HCT116 (cell line): ENCODE measurements around the gene IMMP2L.

Experiments used
- CBX3 ChIP-seq: IDR thresholded peaks from 2 replicates; pipeline ENCODE4 v1.6.1; 2012; ENCODE audit warnings: low read depth
- CEBPB ChIP-seq: IDR thresholded peaks from 2 replicates; pipeline ENCODE4 v1.6.1; 2012; ENCODE audit warnings: low read depth
- CTCF ChIP-seq, 3 experiments: fragments of 200-600 bp in 1 of 3; sonication (generic) in 1 of 3; IDR thresholded peaks in 2 of 3; conservative IDR thresholded peaks in 1 of 3; 2 replicates each; pipeline ENCODE4 v1.5.1; 2012 to 2017; ENCODE audit warnings: low read depth in 2 of 3, low read length in 2 of 3, antibody characterized with exemption in 1 of 3, borderline replicate concordance in 1 of 3, control low read depth in 1 of 3, mild to moderate bottlenecking in 1 of 3, mixed read lengths in 1 of 3, mixed run types in 1 of 3, moderate library complexity in 1 of 3; ENCODE audit not compliant: insufficient read depth in 1 of 3
- EZH2 ChIP-seq: fragments of 200-600 bp; sonication (generic); IDR thresholded peaks from 2 replicates; pipeline ENCODE4 v1.6.1; 2017; ENCODE audit warnings: antibody characterized with exemption, mixed run types
- EZH2phosphoT487 ChIP-seq: fragments of 200-600 bp; IDR thresholded peaks from 2 replicates; pipeline ENCODE4 v1.6.1; 2018; ENCODE audit warnings: antibody characterized with exemption, borderline replicate concordance
- JUND ChIP-seq: IDR thresholded peaks from 2 replicates; pipeline ENCODE4 v1.6.1; 2012
- MAX ChIP-seq: IDR thresholded peaks from 2 replicates; pipeline ENCODE4 v1.6.1; 2012
- POLR2A ChIP-seq: IDR thresholded peaks from 2 replicates; pipeline ENCODE4 v1.7.0; 2011; ENCODE audit warnings: borderline replicate concordance; ENCODE audit not compliant: insufficient read depth, insufficient read length; ENCODE audit errors: extremely low read depth
- POLR2AphosphoS5 ChIP-seq: IDR thresholded peaks from 2 replicates; pipeline ENCODE4 v1.6.1; 2011; ENCODE audit warnings: mild to moderate bottlenecking, low read depth, low read length, moderate library complexity
- RAD21 ChIP-seq: IDR thresholded peaks from 2 replicates; pipeline ENCODE4 v1.6.1; 2012; ENCODE audit warnings: low read depth, mild to moderate bottlenecking
- REST ChIP-seq: IDR thresholded peaks from 2 replicates; pipeline ENCODE4 v1.6.1; 2012; ENCODE audit warnings: low read depth
- SIN3A ChIP-seq: IDR thresholded peaks from 2 replicates; pipeline ENCODE4 v1.6.1; 2012; ENCODE audit warnings: low read depth
- SRF ChIP-seq: IDR thresholded peaks from 2 replicates; pipeline ENCODE4 v1.6.1; 2012; ENCODE audit warnings: low read depth
- ZBTB33 ChIP-seq: IDR thresholded peaks from 2 replicates; pipeline ENCODE4 v1.6.1; 2011; ENCODE audit warnings: mild to moderate bottlenecking, low read length, moderate library complexity; ENCODE audit not compliant: insufficient replicate concordance; ENCODE audit errors: extremely low read depth

GRCh38 chr7:111594602-111595001 lies 32.3 kb upstream of the IMMP2L start:
- TF ChIP-seq CTCF (IDR thresholded peaks at IDR 0.05 in 2 of 3, conservative IDR thresholded peaks at IDR 0.05 in 1 of 3; ENCODE audit: borderline replicate concordance in 1 of 3, insufficient read depth in 1 of 3, low read depth in 2 of 3, low read length in 2 of 3) (no peak), RAD21 (no peak), EZH2 (no peak), REST (no peak), CEBPB (no peak), POLR2A (no peak), CBX3 (no peak), EZH2phosphoT487 (no peak), MAX (no peak), POLR2AphosphoS5 (no peak), SIN3A (no peak), SRF (no peak), JUND (no peak), ZBTB33 (no peak)
